ENCODE data around the gene OR51M1. TPM values are rescaled to one million over a fixed set of nuclear protein-coding genes. Genes with fewer than 3 reads are reported as not detected.
"Not testable (repeated sequence)": the region's sequence is repeated elsewhere in the genome, so short reads cannot be mapped to it uniquely, and the experiment has no call there.

Gene OR51M1
- total and polyA plus RNA-seq, 2 experiments from 2014 or later, result not detected

DNA sequence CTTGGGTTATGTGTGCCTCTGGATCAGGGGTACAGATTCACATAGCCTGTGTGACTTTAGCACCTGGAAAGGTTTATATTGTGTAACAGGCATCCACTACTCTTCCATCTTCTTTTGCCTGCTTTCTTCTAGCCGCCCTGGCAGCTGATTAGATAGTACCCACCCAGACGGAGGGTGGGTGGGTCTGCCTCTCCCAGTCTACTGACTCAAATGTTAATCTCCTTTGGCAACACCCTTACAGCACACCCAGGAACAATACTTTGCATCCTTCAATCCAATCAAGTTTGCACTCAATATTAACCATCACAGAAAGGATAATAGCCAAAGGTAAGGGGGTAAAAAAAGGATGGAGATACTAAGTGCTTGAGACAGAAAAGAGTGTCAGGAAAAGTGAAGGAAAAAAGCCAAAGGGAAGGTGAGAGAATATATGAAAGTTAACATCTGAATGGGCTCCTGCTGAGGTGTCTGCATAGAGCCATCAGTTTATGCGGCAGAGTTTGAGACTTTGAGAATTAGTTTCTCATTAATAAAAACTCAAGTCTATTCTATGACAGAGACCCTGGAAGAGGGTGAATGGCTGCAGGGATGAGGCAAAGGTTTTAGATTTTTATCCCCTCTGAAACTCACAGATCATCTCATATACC, 34.9 kb upstream of the OR51M1 start:
- TF ChIP-seq EZH2phosphoT487 (IDR thresholded peaks at IDR 0.05; ENCODE audit: low read depth, severe bottlenecking, unreplicated experiment), result no peak
- no peak for TF ChIP-seq CTCF (IDR thresholded peaks at IDR 0.05; ENCODE audit: poor library complexity)
- TF ChIP-seq EZH2 (IDR thresholded peaks at IDR 0.05; ENCODE audit: borderline replicate concordance), result no peak
- WGBS (ENCODE audit: low lambda C conversion rate, missing lambda C conversion rate), result 40% methylated on average over 3 of the region's 3 CpGs
- H3K9me3 ChIP-seq (ENCODE audit: low read depth), result no peaks in the 10 kb centered on the region
- H3K4me2 ChIP-seq, result no peak overlapping the region
- no peak overlapping the region for H2AFZ ChIP-seq
- no peaks in the 10 kb centered on the region for H3K79me2 ChIP-seq
- no peaks in the 10 kb centered on the region for H3K9me2 ChIP-seq (replicated peaks; ENCODE audit: insufficient read depth)
- no peaks in the 10 kb centered on the region for H3K36me3 ChIP-seq (replicated peaks; ENCODE audit: insufficient read depth, low read depth)
- no peak overlapping the region for H3K4me3 ChIP-seq
- no peaks in the 10 kb centered on the region for H4K20me1 ChIP-seq (ENCODE audit: insufficient read depth, poor library complexity, severe bottlenecking)
- no peaks in the 10 kb centered on the region for H3K27me3 ChIP-seq
- no peak for DNase-seq (ENCODE audit: low spot score)
- no peaks in the 10 kb centered on the region for H3K4me1 ChIP-seq (ENCODE audit: insufficient read depth)
- H3K27ac ChIP-seq, result no peak overlapping the region

DNA sequence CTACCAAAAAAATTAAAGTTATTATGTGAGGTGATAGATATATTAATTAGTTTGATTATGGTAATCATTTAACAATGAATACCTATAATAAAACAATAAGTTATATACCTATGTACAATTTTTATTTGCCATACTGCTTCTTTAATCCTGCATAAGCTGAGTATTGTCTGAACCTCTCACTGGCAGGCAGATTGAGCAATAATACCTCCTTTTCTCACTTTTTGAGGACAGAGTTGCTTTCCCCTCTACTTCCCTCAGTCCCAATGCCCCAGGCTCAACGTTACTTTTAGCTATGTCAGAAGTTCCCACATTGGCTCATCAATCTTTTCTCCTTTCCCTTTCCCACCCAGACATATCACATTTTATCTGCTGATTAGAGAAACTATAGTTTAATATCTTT, 34.1 kb upstream of the OR51M1 start:
- H3K79me2 ChIP-seq, result no peaks in the 10 kb centered on the region
- H3K36me3 ChIP-seq (replicated peaks; ENCODE audit: insufficient read depth, low read depth), result no peaks in the 10 kb centered on the region
- WGBS (ENCODE audit: low lambda C conversion rate, missing lambda C conversion rate), result 54% methylated on average over 1 of the region's 1 CpG
- H3K27ac ChIP-seq, result no peak overlapping the region
- no peak overlapping the region for H3K4me3 ChIP-seq
- H3K4me1 ChIP-seq (ENCODE audit: insufficient read depth), result no peaks in the 10 kb centered on the region
- no peak for DNase-seq (ENCODE audit: low spot score)
- no peak overlapping the region for H2AFZ ChIP-seq
- no peak for TF ChIP-seq EZH2phosphoT487 (IDR thresholded peaks at IDR 0.05; ENCODE audit: low read depth, severe bottlenecking, unreplicated experiment)
- no peaks in the 10 kb centered on the region for H3K9me2 ChIP-seq (replicated peaks; ENCODE audit: insufficient read depth)
- H4K20me1 ChIP-seq (ENCODE audit: insufficient read depth, poor library complexity, severe bottlenecking), result no peaks in the 10 kb centered on the region
- H3K9me3 ChIP-seq (ENCODE audit: low read depth), result no peaks in the 10 kb centered on the region
- no peaks in the 10 kb centered on the region for H3K27me3 ChIP-seq
- no peak overlapping the region for H3K4me2 ChIP-seq

- no peaks in the 10 kb centered on the region for H3K36me3 ChIP-seq (replicated peaks; ENCODE audit: insufficient read depth, low read depth)
- no peak within 1 kb of the TSS for H2AFZ ChIP-seq
- H3K79me2 ChIP-seq, result no peaks in the 10 kb centered on the region
- H3K4me2 ChIP-seq, result no peak within 1 kb of the TSS
- WGBS (ENCODE audit: low lambda C conversion rate, missing lambda C conversion rate), result 84% methylated on average over 1 of the region's 1 CpG
- no peaks in the 10 kb centered on the region for H3K9me2 ChIP-seq (replicated peaks; ENCODE audit: insufficient read depth)
- no peak for DNase-seq (ENCODE audit: low spot score)
- no peaks in the 10 kb centered on the region for H3K4me1 ChIP-seq (ENCODE audit: insufficient read depth)
- no peak within 1 kb of the TSS for H3K4me3 ChIP-seq
- H3K27ac ChIP-seq, result no peak within 1 kb of the TSS
- no peak for TF ChIP-seq EZH2 (IDR thresholded peaks at IDR 0.05; ENCODE audit: borderline replicate concordance)
- H3K27me3 ChIP-seq, result no peaks in the 10 kb centered on the region
- no peaks in the 10 kb centered on the region for H3K9me3 ChIP-seq (ENCODE audit: low read depth)
- no peaks in the 10 kb centered on the region for H4K20me1 ChIP-seq (ENCODE audit: insufficient read depth, poor library complexity, severe bottlenecking)
Observed at GRCh38 chr11:5351208-5351607, 32.4 kb upstream of the OR51M1 start, which contains the start of gene OR51B6. TSS of gene OR51B6 (plus strand) at chr11:5351508. CDS start at chr11:5351508, 0 bp downstream.

GRCh38 chr11:5356031-5356430, 27.6 kb upstream of the OR51M1 start:
- H3K27me3 ChIP-seq; H3K9me3 ChIP-seq (ENCODE audit: low read depth); DNase-seq (ENCODE audit: low spot score); H3K36me3 ChIP-seq (replicated peaks; ENCODE audit: insufficient read depth, low read depth); H3K9me2 ChIP-seq (replicated peaks; ENCODE audit: insufficient read depth); H4K20me1 ChIP-seq (ENCODE audit: insufficient read depth, poor library complexity, severe bottlenecking); H3K4me3 ChIP-seq; H3K27ac ChIP-seq; H3K79me2 ChIP-seq; H2AFZ ChIP-seq; H3K4me1 ChIP-seq (ENCODE audit: insufficient read depth); H3K4me2 ChIP-seq: not testable (repeated sequence)
- WGBS (ENCODE audit: low lambda C conversion rate, missing lambda C conversion rate), result 93% methylated on average over 3 of the region's 5 CpGs

- 73% methylated on average over 2 of the region's 3 CpGs for WGBS (ENCODE audit: low lambda C conversion rate, missing lambda C conversion rate)
- Histone ChIP-seq H3K27me3 (no peaks in the 10 kb centered on the region), H3K4me3 (no peak overlapping the region), H2AFZ (no peak overlapping the region), H3K27ac (no peak overlapping the region), H3K9me2 (replicated peaks; ENCODE audit: insufficient read depth) (no peaks in the 10 kb centered on the region), H3K36me3 (replicated peaks; ENCODE audit: insufficient read depth, low read depth) (no peaks in the 10 kb centered on the region), H3K4me1 (ENCODE audit: insufficient read depth) (no peaks in the 10 kb centered on the region), H4K20me1 (ENCODE audit: insufficient read depth, poor library complexity, severe bottlenecking) (no peaks in the 10 kb centered on the region), H3K9me3 (ENCODE audit: low read depth) (no peaks in the 10 kb centered on the region), H3K4me2 (no peak overlapping the region), H3K79me2 (no peaks in the 10 kb centered on the region)
- DNase-seq (ENCODE audit: low spot score), result no peak
- TF ChIP-seq EZH2 (IDR thresholded peaks at IDR 0.05; ENCODE audit: borderline replicate concordance) (no peak), CTCF (IDR thresholded peaks at IDR 0.05; ENCODE audit: poor library complexity) (no peak), EZH2phosphoT487 (IDR thresholded peaks at IDR 0.05; ENCODE audit: low read depth, severe bottlenecking, unreplicated experiment) (no peak)
Observed at GRCh38 chr11:5362017-5362625, 21.5 kb upstream of the OR51M1 start.

Measured in hepatocyte (in vitro differentiated cells).